K562 (cell line): ENCODE measurements around the gene SLC28A3.

Source experiments
- CBFB ChIP-seq: sonication (generic); formaldehyde crosslinking; IDR thresholded peaks from 2 replicates; pipeline ENCODE4 v1.4.0; 2020; ENCODE audit warnings: mild to moderate bottlenecking, missing genetic modification reagents
- CHD7 ChIP-seq: fragments of 200-600 bp; sonication (generic); IDR thresholded peaks from one replicate; pipeline ENCODE4 v1.6.1; 2012; ENCODE audit warnings: mild to moderate bottlenecking, low read depth, low read length, inconsistent platforms
- NKRF ChIP-seq: fragments of 450-650 bp; IDR thresholded peaks from 2 replicates; pipeline ENCODE4 v1.6.1; 2016; ENCODE audit warnings: borderline replicate concordance
- NR2C2 ChIP-seq, 2 experiments: fragments of 200-800 bp in 1 of 2; sonication (Bioruptor generic) in 1 of 2; sonication (generic) in 1 of 2; formaldehyde crosslinking in 1 of 2; IDR thresholded peaks; 2 replicates each; pipeline versions ENCODE4 v1.6.1 to v1.8.0; 2016 to 2022; ENCODE audit warnings: mild to moderate bottlenecking in 1 of 2, missing compliant biosample characterization in 1 of 2, missing genetic modification characterization in 1 of 2, missing genetic modification reagents in 1 of 2
- RUNX1 ChIP-seq: sonication (generic); IDR thresholded peaks from 2 replicates; pipeline ENCODE4 v1.6.1; 2016; ENCODE audit warnings: antibody characterized with exemption, low read depth
- SIN3A ChIP-seq, 2 experiments: fragments of 150-350 bp in 1 of 2; IDR thresholded peaks; 2 replicates each; pipeline ENCODE4 v1.6.1; 2011 to 2016; ENCODE audit warnings: borderline replicate concordance in 2 of 2, low read depth in 2 of 2, low read length in 2 of 2, mild to moderate bottlenecking in 2 of 2, moderate library complexity in 2 of 2; ENCODE audit not compliant: control insufficient read depth in 1 of 2
- SMARCB1 ChIP-seq: IDR thresholded peaks from 2 replicates; pipeline ENCODE4 v1.6.1; 2011; ENCODE audit warnings: improper control_type of control experiment, low read depth; ENCODE audit not compliant: insufficient read length

GRCh38 chr9:84278130-84278529 lies 62.4 kb downstream of the SLC28A3 start:
- TF ChIP-seq NKRF (no peak), SIN3A (IDR thresholded peaks at IDR 0.05; ENCODE audit: borderline replicate concordance in 2 of 2, control insufficient read depth in 1 of 2, low read depth in 2 of 2, low read length in 2 of 2) (no peak), CHD7 (no peak), CBFB (no peak), SMARCB1 (no peak), NR2C2 (CRISPR knock-in tag; IDR thresholded peaks at IDR 0.05) (no peak), NR2C2 (tag; IDR thresholded peaks at IDR 0.05) (no peak), RUNX1 (no peak)
